Muscle layer of duodenum (tissue), 2 donors: ENCODE measurements around the gene ALPK1.
"Not testable (repeated sequence)": the region's sequence is repeated elsewhere in the genome, so short reads cannot be mapped to it uniquely, and the experiment has no call there.

Experiments
- H3K27ac ChIP-seq: one replicate; pipeline ENCODE4 v1.7.0; 2013; ENCODE audit warnings: mild to moderate bottlenecking, low read length
- H3K27me3 ChIP-seq: one replicate; pipeline ENCODE4 v1.7.0; 2013; ENCODE audit warnings: low read depth, mild to moderate bottlenecking, control low read depth, low read length
- H3K36me3 ChIP-seq, 2 donors: one replicate each; pipeline ENCODE4 v1.7.0; 2013; ENCODE audit warnings: low read length in 2 of 2, control low read depth in 1 of 2, mild to moderate bottlenecking in 1 of 2; ENCODE audit not compliant: insufficient read depth in 2 of 2, control insufficient read depth in 1 of 2
- H3K4me1 ChIP-seq, 2 donors: one replicate each; pipeline ENCODE4 v1.7.0; 2013; ENCODE audit warnings: low read length in 2 of 2, mild to moderate bottlenecking in 2 of 2, control low read depth in 1 of 2, moderate library complexity in 1 of 2; ENCODE audit not compliant: insufficient read depth in 2 of 2, control insufficient read depth in 1 of 2
- H3K4me3 ChIP-seq, 2 donors: one replicate each; pipeline ENCODE4 v1.7.0; 2013; ENCODE audit warnings: low read length in 2 of 2, low read depth in 1 of 2, mild to moderate bottlenecking in 1 of 2
- H3K9me3 ChIP-seq, 2 donors: one replicate each; pipeline ENCODE4 v1.7.0; 2013; ENCODE audit warnings: low read length in 2 of 2, control low read depth in 1 of 2, mild to moderate bottlenecking in 1 of 2; ENCODE audit not compliant: control insufficient read depth in 1 of 2
- donor health status: healthy.

ALPK1 gene

DNA sequence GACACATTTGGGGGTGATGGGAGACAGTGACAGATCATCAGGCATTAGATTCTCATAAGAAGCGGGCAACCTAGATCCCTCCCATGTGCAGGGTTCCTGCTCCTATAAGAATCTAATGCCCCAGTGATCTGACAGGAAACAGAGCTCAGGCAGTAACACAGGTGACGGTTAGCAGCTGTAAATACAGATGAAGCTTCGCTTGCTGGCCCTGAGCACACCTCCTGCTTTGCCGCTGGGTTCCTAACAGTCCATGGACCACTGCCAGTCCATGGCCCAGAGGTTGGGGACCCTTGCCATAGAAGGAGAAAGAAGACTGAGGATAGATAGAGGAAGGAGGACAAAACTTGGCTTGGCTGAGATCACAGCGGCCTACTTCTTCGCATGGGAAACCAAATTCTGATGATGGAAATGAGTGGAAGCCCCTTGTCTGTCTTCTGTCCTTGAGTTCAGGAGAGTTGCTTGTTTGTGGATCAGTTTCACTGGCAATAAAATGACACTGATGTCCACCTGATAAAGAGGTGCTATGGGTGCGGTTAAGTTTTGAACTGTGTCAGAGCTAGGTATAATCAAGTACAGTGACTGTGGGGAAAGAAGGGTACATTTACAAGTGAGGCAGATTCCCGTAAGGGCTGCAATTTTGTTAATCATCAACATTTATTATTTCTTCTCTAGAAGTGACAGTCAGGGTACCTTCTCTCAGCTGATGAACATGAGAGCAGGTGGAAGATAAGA, 9.7 kb upstream of the ALPK1 start:
- no peaks in the 10 kb centered on the region for H3K36me3 ChIP-seq
- H3K27ac ChIP-seq: peak overlapping the region; percentile 2
- H3K4me3 ChIP-seq: no peak overlapping the region
- peaks cover 0 to 8% of the 10 kb centered on the region in 2 donors for H3K4me1 ChIP-seq
- H3K9me3 ChIP-seq: no peaks in the 10 kb centered on the region
- H3K27me3 ChIP-seq: no peaks in the 10 kb centered on the region

DNA sequence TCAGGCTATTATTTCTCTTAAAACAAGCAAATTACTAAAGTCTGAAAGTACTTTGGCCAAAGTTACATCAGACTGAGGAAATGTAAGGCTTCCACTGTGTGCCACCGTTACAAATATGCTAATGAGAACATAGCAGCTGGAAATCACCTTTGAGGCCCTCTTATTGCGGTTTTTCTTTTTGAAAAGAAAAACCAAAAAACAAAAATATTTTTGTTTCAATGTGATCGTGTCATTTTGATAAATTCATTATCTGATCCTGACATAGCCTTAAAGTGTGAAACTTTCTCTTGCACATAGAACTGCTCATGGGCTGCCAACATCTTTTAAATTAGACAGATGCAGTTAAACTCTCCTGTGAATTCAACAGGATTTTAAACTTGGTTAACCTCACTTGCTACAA, 8.7 kb upstream of the ALPK1 start:
- Histone ChIP-seq H3K4me1 (peaks cover 0 to 8% of the 10 kb centered on the region in 2 donors), H3K4me3 (no peak overlapping the region), H3K36me3 (no peaks in the 10 kb centered on the region), H3K9me3 (no peaks in the 10 kb centered on the region), H3K27ac (no peak overlapping the region), H3K27me3 (no peaks in the 10 kb centered on the region)

DNA sequence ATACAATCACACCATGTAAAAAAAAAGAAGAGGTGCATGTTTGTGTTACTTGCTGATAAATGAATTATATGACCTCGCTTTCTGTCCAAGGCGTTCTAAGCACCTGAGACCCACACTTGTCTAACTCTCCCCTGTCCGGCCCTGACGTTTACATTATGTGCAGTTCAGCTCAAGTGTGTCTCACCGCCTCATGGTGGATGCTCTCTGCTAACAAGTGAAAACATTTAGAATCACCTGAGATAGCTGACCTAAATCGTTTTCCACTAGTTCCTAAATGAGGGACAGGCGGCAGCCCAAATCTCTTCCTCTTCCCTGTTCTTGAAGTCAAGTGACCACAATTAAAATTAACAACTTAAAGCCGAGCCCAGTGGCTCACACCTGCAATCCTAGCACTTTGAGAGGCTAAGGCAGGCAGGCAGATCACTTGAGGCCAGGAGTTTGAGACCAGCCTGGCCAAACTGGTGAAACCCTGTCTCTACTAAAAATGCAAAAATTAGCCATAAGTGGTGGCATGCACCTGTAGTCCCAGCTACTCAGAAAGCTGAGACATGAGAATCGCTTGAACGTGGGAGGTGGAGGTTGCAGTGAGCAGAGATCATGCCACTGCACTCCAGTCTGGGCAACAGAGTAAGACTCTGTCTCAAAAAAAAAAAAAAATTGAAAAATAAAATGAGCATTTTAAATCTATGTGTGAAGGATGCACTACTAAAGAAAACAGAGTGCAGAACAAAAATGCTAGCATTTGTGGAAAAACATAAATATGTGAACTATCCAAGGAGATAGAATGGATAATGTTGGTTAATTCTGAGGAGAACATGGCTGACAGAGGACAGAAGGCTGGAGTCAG, 7.5 kb upstream of the ALPK1 start:
- H3K36me3 ChIP-seq: no peaks in the 10 kb centered on the region
- no peak overlapping the region for H3K27ac ChIP-seq
- no peaks in the 10 kb centered on the region for H3K4me1 ChIP-seq
- H3K4me3 ChIP-seq: no peak overlapping the region
- H3K9me3 ChIP-seq: no peaks in the 10 kb centered on the region
- H3K27me3 ChIP-seq: no peaks in the 10 kb centered on the region

DNA sequence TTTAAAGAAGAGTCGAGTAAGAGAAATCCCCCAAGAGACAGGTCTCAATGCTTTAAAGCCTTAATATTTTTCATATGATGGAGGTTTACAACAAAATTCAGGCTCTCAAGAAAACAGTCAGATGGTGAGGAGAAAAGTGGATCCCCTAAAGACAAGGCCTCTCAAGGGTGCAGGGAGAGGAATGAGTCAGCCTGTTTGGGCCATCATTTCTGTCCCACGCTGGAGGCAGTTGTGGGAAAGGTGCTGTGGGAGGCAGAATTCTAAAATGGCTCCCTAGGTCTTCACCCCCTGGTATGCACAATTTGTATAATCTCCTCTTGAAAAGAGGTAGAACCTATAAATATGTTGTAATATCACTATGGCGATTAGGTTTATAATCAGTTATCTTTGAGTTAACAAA, 6.8 kb upstream of the ALPK1 start:
- Histone ChIP-seq H3K9me3 (no peaks in the 10 kb centered on the region), H3K4me3 (no peak overlapping the region), H3K27ac (no peak overlapping the region), H3K4me1 (no peaks in the 10 kb centered on the region), H3K36me3 (no peaks in the 10 kb centered on the region), H3K27me3 (no peaks in the 10 kb centered on the region)

DNA sequence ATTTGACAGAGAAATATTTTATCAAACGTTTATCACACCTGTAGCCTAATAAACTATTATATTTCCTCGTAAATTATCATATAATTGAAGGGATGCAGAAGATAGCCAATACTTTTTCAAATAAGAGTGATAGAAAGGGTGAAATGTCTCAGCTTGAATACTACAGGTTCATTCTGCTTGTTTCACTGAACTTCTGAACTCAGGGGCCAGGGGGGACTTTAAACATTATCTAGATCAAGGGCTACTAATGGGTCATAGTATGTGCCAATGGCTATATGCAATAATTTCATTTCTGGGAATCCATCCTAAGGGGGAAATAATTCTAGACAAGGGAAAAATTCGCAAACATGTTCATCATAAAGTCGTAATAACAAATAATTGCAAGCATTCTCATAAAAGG, 2.6 kb downstream of the ALPK1 start:
- Histone ChIP-seq H3K4me3 (no peak overlapping the region), H3K27me3 (no peaks in the 10 kb centered on the region), H3K27ac (no peak overlapping the region), H3K36me3 (peaks cover 0 to 8% of the 10 kb centered on the region in 2 donors), H3K9me3 (no peaks in the 10 kb centered on the region), H3K4me1 (peaks cover 0 to 4% of the 10 kb centered on the region in 2 donors)

DNA sequence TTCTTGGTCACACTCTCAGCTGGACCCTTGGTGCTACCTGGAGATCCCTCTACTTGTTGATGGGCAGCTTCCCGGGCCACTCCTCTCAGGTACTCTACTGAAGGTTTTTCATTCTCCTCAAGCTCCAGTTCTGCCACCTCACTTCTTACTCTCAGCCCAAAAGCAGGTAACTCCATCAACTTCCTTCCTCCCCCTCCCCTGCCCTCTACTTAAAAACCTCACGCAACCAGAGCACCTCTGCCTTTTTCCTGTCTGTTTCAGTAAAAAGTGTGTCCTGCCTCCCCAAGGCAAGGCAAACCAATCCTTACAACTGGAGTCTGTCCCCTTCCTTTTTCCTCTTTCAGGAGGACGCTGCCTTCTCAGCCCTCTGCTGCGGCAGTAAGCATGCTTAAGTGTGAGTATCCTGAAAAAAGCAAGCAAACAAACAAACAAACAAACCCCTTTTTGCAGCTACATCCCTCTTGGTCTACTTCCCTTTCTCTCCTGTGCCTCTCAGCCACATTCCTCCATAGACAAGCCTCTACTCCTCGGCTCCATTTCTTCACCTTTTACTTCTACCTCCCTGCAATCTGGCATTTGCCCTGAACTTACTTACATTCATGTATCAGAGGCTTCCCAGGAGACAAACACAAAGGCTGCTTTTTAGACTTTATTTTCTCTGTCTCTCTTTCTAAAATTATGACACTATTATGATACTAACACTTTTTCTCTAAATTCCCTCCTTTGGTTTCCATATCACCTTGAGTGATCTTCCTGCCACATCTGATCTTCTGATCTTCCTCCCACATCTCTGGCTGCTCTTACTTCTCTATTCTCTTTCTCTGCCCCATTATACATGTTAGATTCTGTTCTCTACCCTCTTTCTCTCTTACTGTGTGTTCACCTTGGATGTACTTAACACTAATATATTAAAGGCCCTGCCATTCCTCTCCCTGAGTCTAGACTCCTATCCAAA, 5.4 kb downstream of the ALPK1 start:
- Histone ChIP-seq H3K9me3 (no peaks in the 10 kb centered on the region), H3K27ac (no peak overlapping the region), H3K4me1 (peaks cover 0 to 4% of the 10 kb centered on the region in 2 donors), H3K36me3 (peaks cover 0 to 8% of the 10 kb centered on the region in 2 donors), H3K27me3 (no peaks in the 10 kb centered on the region), H3K4me3 (no peak overlapping the region)

DNA sequence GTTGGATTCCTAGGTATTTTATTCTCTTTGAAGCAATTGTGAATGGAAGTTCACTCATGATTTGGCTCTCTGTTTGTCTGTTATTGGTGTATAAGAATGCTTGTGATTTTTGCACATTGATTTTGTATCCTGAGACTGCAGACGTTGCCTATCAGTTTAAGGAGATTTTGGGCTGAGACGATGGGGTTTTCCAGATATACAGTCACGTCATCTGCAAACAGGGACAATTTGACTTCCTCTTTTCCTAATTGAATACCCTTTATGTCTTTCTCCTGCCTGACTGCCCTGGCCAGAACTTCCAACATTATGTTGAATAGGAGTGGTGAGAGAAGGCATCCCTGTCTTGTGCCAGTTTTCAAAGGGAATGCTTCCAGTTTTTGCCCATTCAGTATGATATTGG, 8.3 kb downstream of the ALPK1 start:
- H3K4me1 ChIP-seq, H3K27ac ChIP-seq, H3K9me3 ChIP-seq, H3K36me3 ChIP-seq, H3K27me3 ChIP-seq, H3K4me3 ChIP-seq: not testable (repeated sequence)

DNA sequence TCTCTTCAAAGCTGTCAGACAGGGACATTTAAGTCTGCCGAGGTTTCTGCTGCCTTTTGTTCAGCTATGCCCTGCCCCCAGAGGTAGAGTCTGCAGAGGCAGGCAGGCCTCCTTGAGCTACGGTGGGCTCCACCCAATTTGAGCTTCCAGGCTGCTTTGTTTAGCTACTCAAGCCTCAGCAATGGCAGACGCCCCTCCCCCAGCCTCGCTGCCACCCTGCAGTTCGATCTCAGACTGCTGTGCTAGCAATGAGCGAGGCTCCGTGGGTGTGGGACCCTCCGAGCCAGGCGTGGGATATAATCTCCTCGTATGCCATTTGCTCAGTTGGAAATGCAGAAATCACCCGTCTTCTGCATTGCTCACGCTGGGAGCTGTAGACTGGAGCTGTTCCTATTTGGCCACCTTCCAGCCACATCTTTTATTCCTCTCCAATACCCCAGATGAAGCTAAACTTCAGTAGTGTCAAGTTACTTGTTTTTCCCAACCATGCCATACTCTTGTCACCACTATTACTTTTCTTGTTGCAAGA, 12.2 kb downstream of the ALPK1 start:
- peak overlapping the region in 1 of 2 donors; percentile 14 for H3K4me3 ChIP-seq
- not testable (repeated sequence) for H3K4me1 ChIP-seq, H3K36me3 ChIP-seq, H3K9me3 ChIP-seq, H3K27ac ChIP-seq, H3K27me3 ChIP-seq

DNA sequence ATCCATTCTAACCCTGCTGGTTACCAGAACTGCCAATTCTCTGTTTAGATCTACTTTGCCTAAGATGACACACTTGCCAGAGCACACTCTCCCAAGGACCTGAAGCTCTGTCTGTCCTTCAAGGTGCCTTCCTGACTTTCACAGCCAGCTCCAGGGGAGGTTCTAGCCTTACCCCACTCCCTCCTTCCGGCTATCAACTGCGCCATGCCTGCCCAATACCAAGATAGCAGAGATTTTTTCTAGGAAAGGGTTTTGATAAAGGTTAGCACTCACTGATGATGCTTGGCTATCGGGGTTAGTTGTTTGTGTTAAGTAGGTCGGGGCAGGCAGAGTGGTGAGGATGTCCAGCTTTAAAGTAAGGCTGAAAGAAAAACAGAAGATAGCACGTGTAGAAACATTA, 14.3 kb downstream of the ALPK1 start:
- Histone ChIP-seq H3K27me3 (no peaks in the 10 kb centered on the region), H3K27ac (no peak overlapping the region), H3K4me1 (peaks cover 0 to 4% of the 10 kb centered on the region in 2 donors), H3K9me3 (no peaks in the 10 kb centered on the region), H3K36me3 (no peaks in the 10 kb centered on the region), H3K4me3 (no peak overlapping the region)

DNA sequence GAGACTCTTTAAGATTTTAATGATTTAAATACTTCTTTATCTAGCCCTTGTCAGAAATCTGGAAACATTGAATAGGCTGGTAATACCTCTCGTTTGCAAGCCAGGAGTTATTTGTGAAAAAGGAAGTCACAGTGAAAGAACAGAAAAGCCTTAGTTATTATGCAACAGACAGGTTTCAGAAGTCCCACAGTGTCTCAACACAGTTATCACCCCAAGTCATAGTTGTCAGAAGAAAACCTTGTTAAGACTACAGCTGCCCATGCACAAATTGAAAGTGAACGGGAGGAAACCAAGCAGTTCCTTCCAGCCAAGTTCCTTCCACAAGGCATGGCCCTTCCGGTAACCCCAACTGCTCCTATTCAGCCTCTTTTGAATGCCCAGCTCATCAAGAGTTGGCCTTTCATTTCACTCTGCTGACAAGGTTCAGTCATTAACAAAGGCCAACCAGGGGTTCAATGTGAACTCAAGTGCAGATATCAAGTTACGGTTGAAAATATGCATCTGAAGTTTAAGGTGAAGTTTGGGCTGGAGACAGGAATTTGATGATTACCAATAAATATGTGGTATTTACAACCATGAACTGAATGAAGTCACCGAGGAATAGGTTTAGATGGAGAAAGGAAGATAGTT, 15.6 kb downstream of the ALPK1 start:
- H3K9me3 ChIP-seq: no peaks in the 10 kb centered on the region
- H3K4me3 ChIP-seq: no peak overlapping the region
- no peak overlapping the region for H3K27ac ChIP-seq
- no peaks in the 10 kb centered on the region for H3K27me3 ChIP-seq
- H3K36me3 ChIP-seq: no peaks in the 10 kb centered on the region
- H3K4me1 ChIP-seq: peaks cover 0 to 4% of the 10 kb centered on the region in 2 donors
